ENCODE data around the gene MFGE8.

MFGE8 gene

GRCh38 chr15:88900309-88900981, 12.7 kb downstream of the MFGE8 start:
- H3K27me3 ChIP-seq (replicated peaks in 2 of 5; ENCODE audit: control insufficient read depth in 4 of 5, insufficient read depth in 5 of 5, low read length in 4 of 5), result peaks cover 0 to 3% (median 2%) of the 10 kb centered on the region in 5 experiments
- DNase-seq, result no peak
- no peak overlapping the region for H3K4me3 ChIP-seq (ENCODE audit: control insufficient read depth in 1 of 7, extremely low read depth in 1 of 7, insufficient read depth in 4 of 7, low read depth in 2 of 7, low read length in 6 of 7)
- WGBS (ENCODE audit: insufficient coverage), result 98% methylated on average over 7 of the region's 12 CpGs
- H3K9me3 ChIP-seq (ENCODE audit: control extremely low read depth in 1 of 5, control insufficient read depth in 4 of 5, insufficient read depth in 2 of 5, low read depth in 1 of 5, low read length in 4 of 5), result no peaks in the 10 kb centered on the region
- H3K36me3 ChIP-seq (ENCODE audit: control insufficient read depth in 4 of 4, insufficient read depth in 4 of 4, low read length in 3 of 4), result peaks cover 0 to 38% (median 20%) of the 10 kb centered on the region in 4 experiments
- CTCF ChIA-PET, result interaction anchor here (0.7 to 0.9 kb wide), 2 partner anchors 15 to 104 kb away, joined by 3 read pairs; no protein-coding TSS in a partner anchor
- peaks cover 0 to 26% (median 22%) of the 10 kb centered on the region in 4 experiments for H3K4me1 ChIP-seq (ENCODE audit: control extremely low read depth in 1 of 4, control insufficient read depth in 4 of 4, insufficient read depth in 4 of 4, low read length in 3 of 4)
- no peak overlapping the region for H3K27ac ChIP-seq (ENCODE audit: insufficient read depth in 1 of 2, low read depth in 1 of 2, low read length in 2 of 2, poor library complexity in 1 of 2, severe bottlenecking in 2 of 2)
- POLR2A ChIA-PET, result no interaction called here

- Histone ChIP-seq H3K27me3 (replicated peaks in 2 of 5; ENCODE audit: control insufficient read depth in 4 of 5, insufficient read depth in 5 of 5, low read length in 4 of 5) (peaks cover 0 to 15% (median 7%) of the 10 kb centered on the region in 5 experiments), H3K4me3 (ENCODE audit: control insufficient read depth in 1 of 7, extremely low read depth in 1 of 7, insufficient read depth in 4 of 7, low read depth in 2 of 7, low read length in 6 of 7) (no peak overlapping the region), H3K36me3 (ENCODE audit: control insufficient read depth in 4 of 4, insufficient read depth in 4 of 4, low read length in 3 of 4) (peaks cover 0 to 35% (median 20%) of the 10 kb centered on the region in 4 experiments), H3K27ac (ENCODE audit: insufficient read depth in 1 of 2, low read depth in 1 of 2, low read length in 2 of 2, poor library complexity in 1 of 2, severe bottlenecking in 2 of 2) (no peak overlapping the region), H3K4me1 (ENCODE audit: control extremely low read depth in 1 of 4, control insufficient read depth in 4 of 4, insufficient read depth in 4 of 4, low read length in 3 of 4) (peaks cover 0 to 32% (median 28%) of the 10 kb centered on the region in 4 experiments), H3K9me3 (ENCODE audit: control extremely low read depth in 1 of 5, control insufficient read depth in 4 of 5, insufficient read depth in 2 of 5, low read depth in 1 of 5, low read length in 4 of 5) (no peaks in the 10 kb centered on the region)
- WGBS (ENCODE audit: insufficient coverage), result 94% methylated on average over 7 of the region's 9 CpGs
- CTCF ChIA-PET, result no interaction called here
- POLR2A ChIA-PET, result no interaction called here
- DNase-seq, result no peak
Observed at GRCh38 chr15:88899251-88899650, 13.9 kb downstream of the MFGE8 start.

GRCh38 chr15:88898736-88899135, 14.4 kb downstream of the MFGE8 start:
- no CpG with 5 or more reads among the region's 15 CpGs for WGBS (ENCODE audit: insufficient coverage)
- H3K36me3 ChIP-seq (ENCODE audit: control insufficient read depth in 4 of 4, insufficient read depth in 4 of 4, low read length in 3 of 4), result peaks cover 0 to 30% (median 17%) of the 10 kb centered on the region in 4 experiments
- peaks cover 2 to 19% (median 8%) of the 10 kb centered on the region in 5 experiments for H3K27me3 ChIP-seq (replicated peaks in 2 of 5; ENCODE audit: control insufficient read depth in 4 of 5, insufficient read depth in 5 of 5, low read length in 4 of 5)
- no peak overlapping the region for H3K4me3 ChIP-seq (ENCODE audit: control insufficient read depth in 1 of 7, extremely low read depth in 1 of 7, insufficient read depth in 4 of 7, low read depth in 2 of 7, low read length in 6 of 7)
- no peak overlapping the region for H3K27ac ChIP-seq (ENCODE audit: insufficient read depth in 1 of 2, low read depth in 1 of 2, low read length in 2 of 2, poor library complexity in 1 of 2, severe bottlenecking in 2 of 2)
- H3K9me3 ChIP-seq (ENCODE audit: control extremely low read depth in 1 of 5, control insufficient read depth in 4 of 5, insufficient read depth in 2 of 5, low read depth in 1 of 5, low read length in 4 of 5), result no peaks in the 10 kb centered on the region
- no peak for DNase-seq
- CTCF ChIA-PET, result interaction anchor here (0.8 to 2.4 kb wide), 3 partner anchors 10 to 84 kb away, joined by 3 to 9 read pairs (median 4); no protein-coding TSS in a partner anchor
- peaks cover 0 to 35% (median 28%) of the 10 kb centered on the region in 4 experiments for H3K4me1 ChIP-seq (ENCODE audit: control extremely low read depth in 1 of 4, control insufficient read depth in 4 of 4, insufficient read depth in 4 of 4, low read length in 3 of 4)
- POLR2A ChIA-PET, result no interaction called here

- WGBS (ENCODE audit: insufficient coverage), result 10% methylated on average over 6 of the region's 12 CpGs
- no peak overlapping the region for H3K27ac ChIP-seq (ENCODE audit: insufficient read depth in 1 of 2, low read depth in 1 of 2, low read length in 2 of 2, poor library complexity in 1 of 2, severe bottlenecking in 2 of 2)
Observed at GRCh38 chr15:88897456-88898194, 15.6 kb downstream of the MFGE8 start.

GRCh38 chr15:88897142-88897455, 16.1 kb downstream of the MFGE8 start:
- CTCF ChIA-PET, result interaction anchor here (1.2 to 2.4 kb wide), 4 partner anchors 11 to 281 kb away, joined by 3 to 9 read pairs (median 4); no protein-coding TSS in a partner anchor
- 36% methylated on average over 8 of the region's 8 CpGs for WGBS (ENCODE audit: insufficient coverage)
- no peak for DNase-seq
- H3K27ac ChIP-seq (ENCODE audit: insufficient read depth in 1 of 2, low read depth in 1 of 2, low read length in 2 of 2, poor library complexity in 1 of 2, severe bottlenecking in 2 of 2), result no peak overlapping the region
- peaks cover 0 to 35% (median 28%) of the 10 kb centered on the region in 4 experiments for H3K4me1 ChIP-seq (ENCODE audit: control extremely low read depth in 1 of 4, control insufficient read depth in 4 of 4, insufficient read depth in 4 of 4, low read length in 3 of 4)
- H3K9me3 ChIP-seq (ENCODE audit: control extremely low read depth in 1 of 5, control insufficient read depth in 4 of 5, insufficient read depth in 2 of 5, low read depth in 1 of 5, low read length in 4 of 5), result no peaks in the 10 kb centered on the region
- POLR2A ChIA-PET, result interaction anchor here (0.5 kb wide), 1 partner anchor 296 kb away, joined by 4 read pairs; no protein-coding TSS in a partner anchor
- peak overlapping the region in 1 of 7 experiments; percentile 12 for H3K4me3 ChIP-seq (ENCODE audit: control insufficient read depth in 1 of 7, extremely low read depth in 1 of 7, insufficient read depth in 4 of 7, low read depth in 2 of 7, low read length in 6 of 7)
- peaks cover 0 to 19% (median 9%) of the 10 kb centered on the region in 4 experiments for H3K36me3 ChIP-seq (ENCODE audit: control insufficient read depth in 4 of 4, insufficient read depth in 4 of 4, low read length in 3 of 4)
- H3K27me3 ChIP-seq (replicated peaks in 2 of 5; ENCODE audit: control insufficient read depth in 4 of 5, insufficient read depth in 5 of 5, low read length in 4 of 5), result peaks cover 2 to 19% (median 8%) of the 10 kb centered on the region in 5 experiments

More at GRCh38 chr15:88897456-88898194, 15.6 kb downstream of the MFGE8 start:
- Histone ChIP-seq H3K36me3 (ENCODE audit: control insufficient read depth in 4 of 4, insufficient read depth in 4 of 4, low read length in 3 of 4) (peaks cover 0 to 24% (median 13%) of the 10 kb centered on the region in 4 experiments), H3K27me3 (replicated peaks in 2 of 5; ENCODE audit: control insufficient read depth in 4 of 5, insufficient read depth in 5 of 5, low read length in 4 of 5) (peaks cover 2 to 19% (median 8%) of the 10 kb centered on the region in 5 experiments), H3K4me1 (ENCODE audit: control extremely low read depth in 1 of 4, control insufficient read depth in 4 of 4, insufficient read depth in 4 of 4, low read length in 3 of 4) (peaks cover 0 to 35% (median 28%) of the 10 kb centered on the region in 4 experiments), H3K4me3 (ENCODE audit: control insufficient read depth in 1 of 7, extremely low read depth in 1 of 7, insufficient read depth in 4 of 7, low read depth in 2 of 7, low read length in 6 of 7) (peak overlapping the region in 1 of 7 experiments; percentile 12), H3K9me3 (ENCODE audit: control extremely low read depth in 1 of 5, control insufficient read depth in 4 of 5, insufficient read depth in 2 of 5, low read depth in 1 of 5, low read length in 4 of 5) (no peaks in the 10 kb centered on the region)
- POLR2A ChIA-PET, result interaction anchor here (0.5 kb wide), 1 partner anchor 296 kb away, joined by 4 read pairs; no protein-coding TSS in a partner anchor
- CTCF ChIA-PET, result interaction anchor here (0.8 to 2.4 kb wide), 7 partner anchors 11 to 281 kb away, joined by 3 to 9 read pairs (median 4); partner anchors contain the start of gene ISG20
- DNase-seq, result peak; percentile 81 to 87 (median 83)

GRCh38 chr15:88896333-88897033, 16.7 kb downstream of the MFGE8 start:
- peaks cover 0 to 14% (median 6%) of the 10 kb centered on the region in 4 experiments for H3K36me3 ChIP-seq (ENCODE audit: control insufficient read depth in 4 of 4, insufficient read depth in 4 of 4, low read length in 3 of 4)
- H3K4me1 ChIP-seq (ENCODE audit: control extremely low read depth in 1 of 4, control insufficient read depth in 4 of 4, insufficient read depth in 4 of 4, low read length in 3 of 4), result peaks cover 0 to 35% (median 28%) of the 10 kb centered on the region in 4 experiments
- ChIA-PET CTCF (interaction anchor here (1.2 to 2.4 kb wide), 3 partner anchors 12 to 29 kb away, joined by 4 to 9 read pairs (median 5); no protein-coding TSS in a partner anchor), POLR2A (no interaction called here)
- no peak overlapping the region for H3K27ac ChIP-seq (ENCODE audit: insufficient read depth in 1 of 2, low read depth in 1 of 2, low read length in 2 of 2, poor library complexity in 1 of 2, severe bottlenecking in 2 of 2)
- H3K27me3 ChIP-seq (replicated peaks in 2 of 5; ENCODE audit: control insufficient read depth in 4 of 5, insufficient read depth in 5 of 5, low read length in 4 of 5), result peaks cover 2 to 19% (median 8%) of the 10 kb centered on the region in 5 experiments
- no peaks in the 10 kb centered on the region for H3K9me3 ChIP-seq (ENCODE audit: control extremely low read depth in 1 of 5, control insufficient read depth in 4 of 5, insufficient read depth in 2 of 5, low read depth in 1 of 5, low read length in 4 of 5)
- no peak for DNase-seq
- 82% methylated on average over 8 of the region's 8 CpGs for WGBS (ENCODE audit: insufficient coverage)
- no peak overlapping the region for H3K4me3 ChIP-seq (ENCODE audit: control insufficient read depth in 1 of 7, extremely low read depth in 1 of 7, insufficient read depth in 4 of 7, low read depth in 2 of 7, low read length in 6 of 7)
